HepG2 (cell line): ENCODE measurements around the gene TMUB1. TPM values are rescaled to one million over a fixed set of nuclear protein-coding genes. Genes with fewer than 3 reads are reported as not detected.

Source experiments
- CENPX ChIP-seq: sonication (generic); formaldehyde crosslinking; IDR thresholded peaks from 2 replicates; pipeline ENCODE4 v1.9.0; 2021; ENCODE audit warnings: mild to moderate bottlenecking, missing genetic modification reagents, moderate library complexity
- E2F5 ChIP-seq: sonication (generic); formaldehyde crosslinking; conservative IDR thresholded peaks from 2 replicates; pipeline ENCODE4 v1.4.0; 2020; ENCODE audit warnings: missing genetic modification reagents
- GATAD2A ChIP-seq: IDR thresholded peaks from 2 replicates; pipeline ENCODE4 v1.6.1; 2016
- HNF1B ChIP-seq: sonication (generic); formaldehyde crosslinking; IDR thresholded peaks from 2 replicates; pipeline ENCODE4 v1.5.1; 2020; ENCODE audit warnings: mild to moderate bottlenecking, moderate library complexity, missing genetic modification reagents
- IRF9 ChIP-seq: sonication (generic); formaldehyde crosslinking; IDR thresholded peaks from 2 replicates; pipeline ENCODE4 v1.8.0; 2022; ENCODE audit warnings: missing genetic modification reagents, mild to moderate bottlenecking, borderline replicate concordance
- LRRFIP1 ChIP-seq: sonication (generic); formaldehyde crosslinking; conservative IDR thresholded peaks from 2 replicates; pipeline ENCODE4 v1.4.0; 2020; ENCODE audit warnings: missing genetic modification reagents
- MATR3 ChIP-seq: sonication (generic); formaldehyde crosslinking; IDR thresholded peaks from 2 replicates; pipeline ENCODE4 v1.4.0; 2020; ENCODE audit warnings: missing genetic modification reagents
- PAXIP1 ChIP-seq: sonication (generic); formaldehyde crosslinking; conservative IDR thresholded peaks from 2 replicates; pipeline ENCODE4 v1.4.0; 2020; ENCODE audit warnings: mild to moderate bottlenecking, missing genetic modification reagents, moderate library complexity
- TRIM22 ChIP-seq: fragments of 450-650 bp; IDR thresholded peaks from 2 replicates; pipeline ENCODE4 v1.6.1; 2017
- U2AF2 ChIP-seq: fragments of 200-400 bp; formaldehyde crosslinking; IDR thresholded peaks from 2 replicates; pipeline ENCODE4 v1.6.1; 2017; ENCODE audit warnings: low read depth, mild to moderate bottlenecking, low read length
- ZNF317 ChIP-seq: sonication (generic); formaldehyde crosslinking; IDR thresholded peaks from 2 replicates; pipeline ENCODE4 v1.5.0; 2020; ENCODE audit warnings: mild to moderate bottlenecking, missing genetic modification reagents
- ZNF562 ChIP-seq: sonication (generic); formaldehyde crosslinking; IDR thresholded peaks from 2 replicates; pipeline ENCODE4 v1.8.0; 2022; ENCODE audit warnings: missing genetic modification reagents, borderline replicate concordance
- ZNF598 ChIP-seq: sonication (generic); formaldehyde crosslinking; IDR thresholded peaks from 2 replicates; pipeline ENCODE4 v1.5.1; 2020; ENCODE audit warnings: mild to moderate bottlenecking, missing genetic modification reagents, borderline replicate concordance
- ZSCAN25 ChIP-seq: sonication (generic); formaldehyde crosslinking; IDR thresholded peaks from 2 replicates; pipeline ENCODE4 v1.8.0; 2022; ENCODE audit warnings: mild to moderate bottlenecking, missing genetic modification reagents
- ZSCAN31 ChIP-seq: sonication (generic); formaldehyde crosslinking; IDR thresholded peaks from 2 replicates; pipeline ENCODE4 v1.5.0; 2020; ENCODE audit warnings: low read depth, mild to moderate bottlenecking, missing genetic modification reagents
- polyA plus RNA-seq, 8 experiments: library from polyadenylated mRNA; depleted of rRNA in 3 of 8; stranded (reverse) in 7 of 8; unstranded in 1 of 8; fragments of >200 nt; fragmentation: Illumina TruSeq in 4 of 8; extraction: Trizol in 4 of 8; gene quantifications; 2 replicates each; pipeline versions ENCODE4 v1.2.1 to v1.2.3, GENCODE V29; 2011 to 2016; ENCODE audit warnings: low read depth in 4 of 8, missing spikeins in 1 of 8, mixed read lengths in 1 of 8; ENCODE audit not compliant: insufficient read depth in 1 of 8
- total RNA-seq, 5 experiments: library from RNA; depleted of rRNA; stranded (reverse); fragments of >200 nt; fragmentation: Illumina TruSeq; extraction: Trizol; gene quantifications; 2 replicates each; pipeline ENCODE4 v1.2.3, GENCODE V29; 2016; ENCODE audit warnings: low read depth in 1 of 5

Gene TMUB1
- total and polyA plus RNA-seq, 2 of the 13 experiments (the other 11 are each of a cell fraction or from before 2014, with no cell fraction given) = 44.8 to 51.6 TPM

GRCh38 chr7:151080522-151081169, 2.6 kb downstream of the TMUB1 start, which contains the start of gene FASTK (continued):
- TF ChIP-seq HNF1B (CRISPR knock-in tag) = 0 out of 2 replicates have a peak, but pooled peaks have one; percentile 18
- no peak for TF ChIP-seq ZNF562 (CRISPR knock-in tag)
- peak; percentile 74 for TF ChIP-seq ZSCAN25 (CRISPR knock-in tag)
- no peak for TF ChIP-seq CENPX (CRISPR knock-in tag)
- 0 out of 2 replicates have a peak, but pooled peaks have one; percentile 59 for TF ChIP-seq E2F5
- peak; percentile 42; the same call in 1 of the 2 replicates for TF ChIP-seq ZSCAN31
- peak; percentile 41 for TF ChIP-seq PAXIP1 (CRISPR knock-in tag)
- peak; percentile 35; the same call in 1 of the 2 replicates for TF ChIP-seq IRF9 (CRISPR knock-in tag)
- no peak for TF ChIP-seq MATR3
- TF ChIP-seq GATAD2A (CRISPR knock-in tag) = no peak
- TF ChIP-seq LRRFIP1 (CRISPR knock-in tag) = no peak
- TF ChIP-seq ZNF317 (CRISPR knock-in tag) = no peak
- TF ChIP-seq ZNF598 (CRISPR knock-in tag) = peak; percentile 63; the same call in 1 of the 2 replicates
- TF ChIP-seq U2AF2 = no peak
- TF ChIP-seq TRIM22 = no peak
